Measurements from ENCODE around the gene MRAS. TPM values are rescaled to one million over a fixed set of nuclear protein-coding genes. Genes with fewer than 3 reads are reported as not detected.

MRAS gene
- total and polyA plus RNA-seq, 2 of the 8 experiments (the other 6 are each of a cell fraction or from before 2014, with no cell fraction given) = 10.6 to 16.2 TPM

DNA sequence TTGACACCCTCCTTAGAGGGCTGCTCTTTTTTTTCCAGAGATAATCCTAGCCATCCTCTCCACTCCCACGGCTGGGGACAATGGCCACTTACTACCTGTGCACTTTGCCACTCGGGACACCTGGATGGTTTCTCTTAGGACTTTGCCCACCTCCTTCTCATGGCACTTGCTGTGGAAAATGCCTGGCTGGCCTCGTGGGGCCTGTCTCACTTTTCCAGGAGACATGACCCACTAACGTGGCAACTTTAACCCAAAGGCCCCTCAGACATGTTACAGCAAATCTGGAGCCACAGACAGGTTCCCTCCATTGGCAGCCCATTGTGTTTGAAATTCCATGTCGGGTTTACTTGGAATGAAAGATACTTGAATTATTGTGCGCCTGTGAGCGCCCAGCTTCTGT lies 56.6 kb downstream of the MRAS start:
- DNase-seq (ENCODE audit: low read depth in 1 of 2, low spot score in 2 of 2) (no peak), FAIRE-seq (no peak)
- Histone ChIP-seq H3K4me3 (ENCODE audit: extremely low read depth in 1 of 4, insufficient read depth in 2 of 4, low read depth in 3 of 4, low read length in 4 of 4) (no peak overlapping the region), H3K4me2 (ENCODE audit: insufficient read depth in 1 of 2, low read depth in 2 of 2, low read length in 2 of 2) (no peak overlapping the region), H3K4ac (replicated peaks; ENCODE audit: insufficient read length, low read depth, low read length) (no peak overlapping the region), H3K36me3 (ENCODE audit: control insufficient read depth in 2 of 4, insufficient read depth in 4 of 4, low read length in 3 of 4) (peaks cover 0 to 8% (median 4%) of the 10 kb centered on the region in 4 experiments; a peak in 1 of 8 replicates), H2AK5ac (ENCODE audit: low read depth, low read length) (no peak overlapping the region), H3K23me2 (ENCODE audit: low read depth, low read length) (no peaks in the 10 kb centered on the region), H3K14ac (ENCODE audit: insufficient read length) (no peak overlapping the region), H4K20me1 (replicated peaks in 1 of 2; ENCODE audit: control insufficient read depth in 1 of 2, insufficient read depth in 2 of 2, low read length in 2 of 2) (no peaks in the 10 kb centered on the region), H3K9ac (replicated peaks in 1 of 4; ENCODE audit: extremely low read depth in 1 of 4, low read depth in 3 of 4, low read length in 3 of 4) (no peak overlapping the region), H3K79me2 (ENCODE audit: control insufficient read depth in 1 of 2, insufficient read depth in 2 of 2, low read length in 2 of 2) (no peaks in the 10 kb centered on the region), H2BK120ac (replicated peaks; ENCODE audit: low read depth, low read length) (no peak overlapping the region), H3K79me1 (ENCODE audit: low read depth, low read length) (no peaks in the 10 kb centered on the region), H3K18ac (ENCODE audit: extremely low read depth, low read length) (no peak overlapping the region), H2BK15ac (ENCODE audit: low read length) (no peak overlapping the region), H3K23ac (ENCODE audit: insufficient read length) (no peak overlapping the region), H4K91ac (replicated peaks; ENCODE audit: insufficient read length, low read length) (no peak overlapping the region), H3K56ac (replicated peaks; ENCODE audit: insufficient read length, low read depth, low read length) (no peak overlapping the region), H2BK5ac (ENCODE audit: low read depth, low read length) (no peak overlapping the region), H2BK12ac (ENCODE audit: low read depth, low read length) (no peak overlapping the region), H3K9me3 (ENCODE audit: insufficient read depth in 2 of 2, low read depth in 1 of 2, low read length in 1 of 2) (0 out of 4 replicates have a peak, but pooled peaks cover 0 to 4% of the 10 kb centered on the region in 2 experiments), H3K27ac (ENCODE audit: low read depth, low read length) (no peak overlapping the region), H3K4me1 (replicated peaks in 1 of 4; ENCODE audit: control insufficient read depth in 3 of 4, insufficient read depth in 4 of 4, low read length in 3 of 4) (peaks cover 8 to 23% (median 15%) of the 10 kb centered on the region in 4 experiments), H2AFZ (ENCODE audit: low read length) (no peak overlapping the region), H4K8ac (ENCODE audit: extremely low read depth, insufficient read depth, low read length) (no peak overlapping the region), H4K5ac (ENCODE audit: insufficient read length, low read depth, low read length) (no peak overlapping the region), H2BK20ac (ENCODE audit: low read length) (no peak overlapping the region), H3K27me3 (replicated peaks in 1 of 4; ENCODE audit: control insufficient read depth in 3 of 4, extremely low read depth in 1 of 4, insufficient read depth in 3 of 4, low read length in 3 of 4) (no peaks in the 10 kb centered on the region)
- ChIA-PET POLR2A (ENCODE audit: partially characterized antibody) (no interaction called here), CTCF (ENCODE audit: partially characterized antibody) (interaction anchor here (1.2 to 4.6 kb wide), 4 partner anchors 9 to 73 kb away, joined by 3 to 37 read pairs (median 4); no protein-coding TSS in a partner anchor)
- TF ChIP-seq NRF1 (IDR thresholded peaks at IDR 0.05; ENCODE audit: low read depth, low read length) (no peak), TAF7 (optimal IDR thresholded peaks at IDR 0.05; ENCODE audit: borderline replicate concordance, low read depth, low read length) (no peak), BCL11A (IDR thresholded peaks at IDR 0.05; ENCODE audit: low read depth in 2 of 2, low read length in 2 of 2) (no peak), BRCA1 (IDR thresholded peaks at IDR 0.05; ENCODE audit: low read depth, low read length) (no peak), SIRT6 (IDR thresholded peaks at IDR 0.05; ENCODE audit: low read length) (no peak), SRF (IDR thresholded peaks at IDR 0.05; ENCODE audit: low read depth, low read length) (no peak), ASH2L (IDR thresholded peaks at IDR 0.05; ENCODE audit: low read length) (no peak), YY1 (IDR thresholded peaks at IDR 0.05; ENCODE audit: low read depth, low read length) (no peak)
- TF ChIP-seq, protein P1, sequence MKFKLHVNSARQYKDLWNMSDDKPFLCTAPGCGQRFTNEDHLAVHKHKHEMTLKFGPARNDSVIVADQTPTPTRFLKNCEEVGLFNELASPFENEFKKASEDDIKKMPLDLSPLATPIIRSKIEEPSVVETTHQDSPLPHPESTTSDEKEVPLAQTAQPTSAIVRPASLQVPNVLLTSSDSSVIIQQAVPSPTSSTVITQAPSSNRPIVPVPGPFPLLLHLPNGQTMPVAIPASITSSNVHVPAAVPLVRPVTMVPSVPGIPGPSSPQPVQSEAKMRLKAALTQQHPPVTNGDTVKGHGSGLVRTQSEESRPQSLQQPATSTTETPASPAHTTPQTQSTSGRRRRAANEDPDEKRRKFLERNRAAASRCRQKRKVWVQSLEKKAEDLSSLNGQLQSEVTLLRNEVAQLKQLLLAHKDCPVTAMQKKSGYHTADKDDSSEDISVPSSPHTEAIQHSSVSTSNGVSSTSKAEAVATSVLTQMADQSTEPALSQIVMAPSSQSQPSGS (IDR thresholded peaks at IDR 0.05; ENCODE audit: low read length) = no peak
- TF ChIP-seq, protein P2, sequence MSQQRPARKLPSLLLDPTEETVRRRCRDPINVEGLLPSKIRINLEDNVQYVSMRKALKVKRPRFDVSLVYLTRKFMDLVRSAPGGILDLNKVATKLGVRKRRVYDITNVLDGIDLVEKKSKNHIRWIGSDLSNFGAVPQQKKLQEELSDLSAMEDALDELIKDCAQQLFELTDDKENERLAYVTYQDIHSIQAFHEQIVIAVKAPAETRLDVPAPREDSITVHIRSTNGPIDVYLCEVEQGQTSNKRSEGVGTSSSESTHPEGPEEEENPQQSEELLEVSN (IDR thresholded peaks at IDR 0.05) = no peak
- WGBS, 2 experiments (ENCODE audit: extremely low coverage in 1 of 2, insufficient coverage in 1 of 2, insufficient read length in 1 of 2, insufficient replicate concordance in 2 of 2, low coverage in 1 of 2, low lambda C conversion rate in 2 of 2, missing lambda C conversion rate in 1 of 2) = 86% methylated on average over 7 of the region's 7 CpGs; no CpG with 5 or more reads in 1 of the 2 experiments
